DND-41 (cell line): ENCODE results near the gene ALG10B.

Experiments used
- CTCF ChIP-seq: IDR thresholded peaks from 2 replicates; pipeline ENCODE4 v1.5.1; 2012; ENCODE audit warnings: borderline replicate concordance, low read length, moderate library complexity, mild to moderate bottlenecking; ENCODE audit not compliant: poor library complexity, severe bottlenecking; ENCODE audit errors: extremely low read depth
- EZH2 ChIP-seq: IDR thresholded peaks from 3 replicates; pipeline ENCODE4 v1.6.1; 2012; ENCODE audit warnings: borderline replicate concordance, low read depth, mild to moderate bottlenecking, moderate library complexity, low read length, inconsistent platforms; ENCODE audit not compliant: severe bottlenecking

DNA sequence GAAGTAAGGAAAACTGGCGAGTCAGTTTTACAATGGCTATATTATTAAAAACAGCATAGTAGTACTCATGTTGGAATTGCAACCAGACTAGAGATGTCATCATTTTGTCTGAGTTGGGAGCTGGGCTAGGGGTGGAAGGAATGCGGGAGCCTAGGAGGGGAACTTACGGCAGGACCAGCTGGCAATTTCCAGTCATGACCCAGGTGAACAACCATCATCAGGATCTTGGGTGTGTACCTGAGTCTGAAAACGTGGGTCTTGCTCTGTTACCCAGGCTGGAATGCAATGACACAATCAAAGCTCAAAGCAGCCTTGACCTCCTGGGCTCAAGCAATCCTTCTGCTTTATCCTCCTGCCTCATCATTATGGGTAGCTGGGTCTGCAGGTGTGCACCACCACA lies 50.9 kb downstream of the ALG10B start:
- no peak for TF ChIP-seq CTCF
- TF ChIP-seq EZH2: no peak
